H9 (cell line): ENCODE data around the gene ECE1. TPM values are rescaled to one million over a fixed set of nuclear protein-coding genes. Genes with fewer than 3 reads are reported as not detected.

ENCODE experiments used
- DNase-seq: peaks from one replicate; pipeline ENCODE4 v3.0.0-alpha.2; 2017
- H2AFZ ChIP-seq: one replicate; pipeline ENCODE4 v1.6.1; 2013; ENCODE audit warnings: mild to moderate bottlenecking, low read length, control low read depth, moderate library complexity
- H2AK5ac ChIP-seq: 2 replicates; pipeline ENCODE4 v1.6.1; 2013; ENCODE audit warnings: low read length, control low read depth, mixed read lengths; ENCODE audit not compliant: insufficient read length
- H2BK120ac ChIP-seq: one replicate; pipeline ENCODE4 v1.6.1; 2013; ENCODE audit warnings: low read depth, mild to moderate bottlenecking, low read length, control low read depth, inconsistent platforms; ENCODE audit not compliant: poor library complexity, severe bottlenecking
- H2BK12ac ChIP-seq: 2 replicates; pipeline ENCODE4 v1.6.1; 2013; ENCODE audit warnings: low read length, control low read depth, mixed read lengths, low read depth; ENCODE audit not compliant: insufficient read length
- H2BK15ac ChIP-seq: 2 replicates; pipeline ENCODE4 v1.6.1; 2013; ENCODE audit warnings: low read depth, low read length, control low read depth
- H2BK20ac ChIP-seq: one replicate; pipeline ENCODE4 v1.6.1; 2013; ENCODE audit warnings: low read depth, mild to moderate bottlenecking, low read length, control low read depth, inconsistent platforms; ENCODE audit not compliant: poor library complexity, severe bottlenecking
- H2BK5ac ChIP-seq: 2 replicates; pipeline ENCODE4 v1.6.1; 2013; ENCODE audit warnings: low read length, control low read depth, mixed read lengths; ENCODE audit not compliant: insufficient read length
- H3K14ac ChIP-seq: 2 replicates; pipeline ENCODE4 v1.6.1; 2013; ENCODE audit warnings: low read length, control low read depth; ENCODE audit not compliant: insufficient read depth
- H3K18ac ChIP-seq: 2 replicates; pipeline ENCODE4 v1.6.1; 2013; ENCODE audit warnings: low read depth, mild to moderate bottlenecking, mixed read lengths, low read length, control low read depth; ENCODE audit not compliant: insufficient read length
- H3K23ac ChIP-seq: 2 replicates; pipeline ENCODE4 v1.6.1; 2013; ENCODE audit warnings: low read length, control low read depth, mixed read lengths, low read depth; ENCODE audit not compliant: insufficient read length
- H3K23me2 ChIP-seq: 2 replicates; pipeline ENCODE4 v1.6.1; 2013; ENCODE audit warnings: low read depth, mild to moderate bottlenecking, mixed read lengths, low read length, control low read depth; ENCODE audit not compliant: insufficient read length, poor library complexity, severe bottlenecking
- H3K27ac ChIP-seq: 2 replicates; pipeline ENCODE4 v1.5.1; 2013; ENCODE audit warnings: low read length, control low read depth, mixed read lengths, low read depth; ENCODE audit not compliant: insufficient read length
- H3K27me3 ChIP-seq: 2 replicates; pipeline ENCODE4 v1.6.1; 2013; ENCODE audit warnings: low read length, control low read depth, inconsistent platforms; ENCODE audit not compliant: insufficient read depth
- H3K4ac ChIP-seq: 2 replicates; pipeline ENCODE4 v1.6.1; 2013; ENCODE audit warnings: low read depth, mild to moderate bottlenecking, control low read depth, inconsistent platforms, low read length, moderate library complexity
- H3K4me1 ChIP-seq: 2 replicates; pipeline ENCODE4 v1.6.1; 2013; ENCODE audit warnings: low read length, control low read depth, inconsistent platforms; ENCODE audit not compliant: insufficient read depth
- H3K4me2 ChIP-seq: 2 replicates; pipeline ENCODE4 v1.6.1; 2013; ENCODE audit warnings: low read length, control low read depth, mixed read lengths; ENCODE audit not compliant: insufficient read length, insufficient read depth
- H3K56ac ChIP-seq: 2 replicates; pipeline ENCODE4 v1.6.1; 2013; ENCODE audit warnings: low read depth, mild to moderate bottlenecking, mixed read lengths, low read length, control low read depth; ENCODE audit not compliant: insufficient read length
- H3K79me1 ChIP-seq: 2 replicates; pipeline ENCODE4 v1.6.1; 2013; ENCODE audit warnings: low read depth, mild to moderate bottlenecking, moderate library complexity, low read length, control low read depth, inconsistent platforms; ENCODE audit not compliant: insufficient read depth, poor library complexity, severe bottlenecking
- H3K79me2 ChIP-seq: 2 replicates; pipeline ENCODE4 v1.6.1; 2013; ENCODE audit warnings: low read length, control low read depth, inconsistent platforms; ENCODE audit not compliant: insufficient read depth
- H3K9ac ChIP-seq: 2 replicates; pipeline ENCODE4 v1.6.1; 2013; ENCODE audit warnings: low read length, control low read depth, mixed read lengths; ENCODE audit not compliant: insufficient read length; ENCODE audit errors: extremely low read depth
- H3K9me3 ChIP-seq: one replicate; pipeline ENCODE4 v1.6.1; 2013; ENCODE audit warnings: low read depth, low read length, inconsistent platforms; ENCODE audit not compliant: control insufficient read depth
- H3T11ph ChIP-seq: one replicate; pipeline ENCODE4 v1.6.1; 2013; ENCODE audit warnings: mild to moderate bottlenecking, low read length, control low read depth, inconsistent platforms
- H4K20me1 ChIP-seq: one replicate; pipeline ENCODE4 v1.6.1; 2013; ENCODE audit not compliant: control insufficient read depth, insufficient read length, insufficient read depth
- H4K5ac ChIP-seq: 2 replicates; pipeline ENCODE4 v1.6.1; 2013; ENCODE audit warnings: low read depth, mild to moderate bottlenecking, mixed read lengths, low read length, control low read depth; ENCODE audit not compliant: insufficient read length
- H4K8ac ChIP-seq: replicated peaks from 2 replicates; pipeline ENCODE4 v1.6.1; 2013; ENCODE audit warnings: low read length, control low read depth, mixed read lengths, low read depth; ENCODE audit not compliant: insufficient read length
- H4K91ac ChIP-seq: 2 replicates; pipeline ENCODE4 v1.6.1; 2013; ENCODE audit warnings: low read depth, mild to moderate bottlenecking, moderate library complexity, mixed read lengths, low read length, control low read depth; ENCODE audit not compliant: insufficient read length
- H3K27ac Mint-ChIP-seq, 3 experiments: 2 replicates in 2 of 3; 3 replicates in 1 of 3; pipeline ENCODE4 v1.8.0; 2020 to 2021; ENCODE audit warnings: mixed read lengths in 3 of 3, mild to moderate bottlenecking in 1 of 3, moderate library complexity in 1 of 3
- H3K27me3 Mint-ChIP-seq: 2 replicates; pipeline ENCODE4 v1.8.0; 2021; ENCODE audit warnings: low read depth, mild to moderate bottlenecking, moderate library complexity, mixed read lengths
- H3K36me3 Mint-ChIP-seq, 3 experiments: 2 replicates in 2 of 3; 3 replicates in 1 of 3; pipeline ENCODE4 v1.8.0; 2020 to 2021; ENCODE audit warnings: low read depth in 3 of 3, mixed read lengths in 3 of 3; ENCODE audit not compliant: insufficient read depth in 1 of 3
- H3K4me1 Mint-ChIP-seq, 2 experiments: 2 replicates each; pipeline ENCODE4 v1.8.0; 2020; ENCODE audit warnings: mixed read lengths in 2 of 2
- H3K4me3 Mint-ChIP-seq, 2 experiments: 2 replicates in 1 of 2; 3 replicates in 1 of 2; pipeline ENCODE4 v1.8.0; 2020 to 2021; ENCODE audit warnings: mild to moderate bottlenecking in 2 of 2, mixed read lengths in 2 of 2, moderate library complexity in 1 of 2
- H3K9me3 Mint-ChIP-seq, 2 experiments: 2 replicates in 1 of 2; 3 replicates in 1 of 2; pipeline ENCODE4 v1.8.0; 2020; ENCODE audit warnings: mild to moderate bottlenecking in 2 of 2, mixed read lengths in 2 of 2, moderate library complexity in 1 of 2
- WGBS: extraction: QIAGEN DNeasy Blood & Tissue Kit; methylation state at CpG from one replicate; pipeline ENCODE4 v1.1.7; 2013; ENCODE audit warnings: missing lambda C conversion rate, low lambda C conversion rate, mixed read lengths; ENCODE audit not compliant: insufficient read length; ENCODE audit errors: extremely low coverage; 5-methylcytosine and 5-hydroxymethylcytosine counted together
- total RNA-seq: library from RNA; stranded (reverse); gene quantifications from 2 replicates; pipeline ENCODE4 v1.2.1, GENCODE V29; 2021
- TF ChIP-seq, protein P1 (sequence below): fragments of 200-600 bp; sonication (generic); conservative IDR thresholded peaks from 3 replicates; pipeline ENCODE4 v1.8.0; 2021; ENCODE audit warnings: antibody characterized with exemption, mild to moderate bottlenecking

The ECE1 gene
- total RNA-seq, 1 experiment from 2014 or later: 31.1 TPM

DNA sequence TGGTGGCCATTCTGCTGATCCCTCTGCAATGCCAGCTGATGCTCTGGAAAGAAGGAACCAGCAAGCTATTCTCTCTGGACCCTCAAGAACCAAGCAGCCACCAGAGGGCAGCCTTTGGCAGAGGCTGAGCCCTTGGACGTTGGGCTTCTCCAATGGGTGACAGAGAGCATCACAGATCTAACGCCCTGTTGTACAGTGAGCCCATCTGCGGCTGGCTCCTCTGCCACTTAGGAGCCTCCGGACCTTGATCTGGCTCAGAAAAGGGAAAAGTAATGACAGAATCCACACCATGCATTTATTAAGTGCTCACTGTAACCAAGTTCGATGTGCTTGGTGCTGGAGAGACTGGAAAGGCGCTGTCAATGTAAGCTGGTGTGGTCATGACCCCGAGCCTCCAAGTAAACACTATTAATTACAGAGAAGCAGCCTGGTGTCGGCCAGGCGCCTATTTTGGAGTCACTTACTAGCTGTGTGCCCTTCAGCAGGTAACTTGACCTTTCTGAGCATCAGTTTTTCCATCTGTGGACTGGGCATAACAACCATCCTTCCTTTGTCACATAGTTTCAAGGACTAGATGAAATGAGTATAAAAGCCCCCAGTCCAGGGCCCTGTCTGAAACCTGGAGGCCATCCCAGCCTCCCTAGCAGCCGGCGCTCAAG, 34.9 kb downstream of the ECE1 start:
- Histone ChIP-seq H2BK15ac (no peak overlapping the region), H3K14ac (no peak overlapping the region), H3K9me3 (no peaks in the 10 kb centered on the region), H3K79me1 (no peaks in the 10 kb centered on the region), H4K20me1 (no peaks in the 10 kb centered on the region), H2AFZ (no peak overlapping the region), H3K4me1 (no peaks in the 10 kb centered on the region), H2BK120ac (no peak overlapping the region), H3K9ac (no peak overlapping the region), H4K8ac (no peak overlapping the region), H3K79me2 (no peaks in the 10 kb centered on the region), H4K91ac (no peak overlapping the region), H4K5ac (no peak overlapping the region), H3K56ac (no peak overlapping the region), H2AK5ac (no peak overlapping the region), H3K4me2 (no peak overlapping the region), H2BK20ac (no peak overlapping the region), H3T11ph (no peak overlapping the region), H3K27me3 (no peaks in the 10 kb centered on the region), H3K4ac (no peak overlapping the region), H3K27ac (no peak overlapping the region), H2BK5ac (no peak overlapping the region), H3K23me2 (no peaks in the 10 kb centered on the region), H3K18ac (no peak overlapping the region), H3K23ac (no peak overlapping the region), H2BK12ac (no peak overlapping the region)
- Mint-ChIP-seq H3K36me3 (peaks cover 3 to 13% (median 6%) of the 10 kb centered on the region in 3 experiments; a peak in 6 of 7 replicates), H3K27me3 (no peaks in the 10 kb centered on the region), H3K9me3 (no peaks in the 10 kb centered on the region), H3K27ac (no peak overlapping the region), H3K4me3 (no peak overlapping the region), H3K4me1 (no peaks in the 10 kb centered on the region)
- WGBS: no CpG with 5 or more reads among the region's 11 CpGs
- peak; percentile 88 for DNase-seq
- TF ChIP-seq, protein P1, sequence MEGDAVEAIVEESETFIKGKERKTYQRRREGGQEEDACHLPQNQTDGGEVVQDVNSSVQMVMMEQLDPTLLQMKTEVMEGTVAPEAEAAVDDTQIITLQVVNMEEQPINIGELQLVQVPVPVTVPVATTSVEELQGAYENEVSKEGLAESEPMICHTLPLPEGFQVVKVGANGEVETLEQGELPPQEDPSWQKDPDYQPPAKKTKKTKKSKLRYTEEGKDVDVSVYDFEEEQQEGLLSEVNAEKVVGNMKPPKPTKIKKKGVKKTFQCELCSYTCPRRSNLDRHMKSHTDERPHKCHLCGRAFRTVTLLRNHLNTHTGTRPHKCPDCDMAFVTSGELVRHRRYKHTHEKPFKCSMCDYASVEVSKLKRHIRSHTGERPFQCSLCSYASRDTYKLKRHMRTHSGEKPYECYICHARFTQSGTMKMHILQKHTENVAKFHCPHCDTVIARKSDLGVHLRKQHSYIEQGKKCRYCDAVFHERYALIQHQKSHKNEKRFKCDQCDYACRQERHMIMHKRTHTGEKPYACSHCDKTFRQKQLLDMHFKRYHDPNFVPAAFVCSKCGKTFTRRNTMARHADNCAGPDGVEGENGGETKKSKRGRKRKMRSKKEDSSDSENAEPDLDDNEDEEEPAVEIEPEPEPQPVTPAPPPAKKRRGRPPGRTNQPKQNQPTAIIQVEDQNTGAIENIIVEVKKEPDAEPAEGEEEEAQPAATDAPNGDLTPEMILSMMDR: peak; percentile 92
